Liver (tissue), 3 donors: ENCODE measurements around the gene UBE2D2.

Source experiments
- ATF3 ChIP-seq: IDR thresholded peaks from 2 replicates; pipeline ENCODE4 v1.6.1; 2016; ENCODE audit warnings: antibody characterized with exemption
- CTCF ChIP-seq: fragments of 150-350 bp; IDR thresholded peaks from 2 replicates; pipeline ENCODE4 v1.5.1; 2017; ENCODE audit warnings: improper control_type of control experiment, low read depth, low read length; ENCODE audit not compliant: missing input control
- GABPA ChIP-seq, 2 donors: IDR thresholded peaks in 1 of 2; conservative IDR thresholded peaks in 1 of 2; 2 replicates each; pipeline ENCODE4 v1.6.1; 2016; ENCODE audit warnings: antibody characterized with exemption in 2 of 2, mild to moderate bottlenecking in 1 of 2, moderate library complexity in 1 of 2
- MAX ChIP-seq: IDR thresholded peaks from 2 replicates; pipeline ENCODE4 v1.6.1; 2016; ENCODE audit warnings: antibody characterized with exemption
- RAD21 ChIP-seq, 2 donors: IDR thresholded peaks; 2 replicates each; pipeline ENCODE4 v1.6.1; 2016; ENCODE audit warnings: antibody characterized with exemption in 2 of 2, mild to moderate bottlenecking in 2 of 2
- REST ChIP-seq: IDR thresholded peaks from 2 replicates; pipeline ENCODE4 v1.6.1; 2016; ENCODE audit warnings: antibody characterized with exemption, mild to moderate bottlenecking
- SP1 ChIP-seq: IDR thresholded peaks from 2 replicates; pipeline ENCODE4 v1.6.1; 2018; ENCODE audit warnings: antibody characterized with exemption, mild to moderate bottlenecking
- TAF1 ChIP-seq: conservative IDR thresholded peaks from 2 replicates; pipeline ENCODE4 v1.6.1; 2016; ENCODE audit warnings: antibody characterized with exemption, mild to moderate bottlenecking
- YY1 ChIP-seq: IDR thresholded peaks from 2 replicates; pipeline ENCODE4 v1.6.1; 2016; ENCODE audit warnings: antibody characterized with exemption, mild to moderate bottlenecking
- ZBTB33 ChIP-seq: IDR thresholded peaks from 2 replicates; pipeline ENCODE4 v1.6.1; 2016; ENCODE audit warnings: antibody characterized with exemption
- donor health status: healthy.
- donor health status: healthy.

GRCh38 chr5:139647506-139648204, 86.5 kb downstream of the UBE2D2 start:
- TF ChIP-seq CTCF: no peak
- TF ChIP-seq RAD21 (IDR thresholded peaks at IDR 0.05): no peak
- TF ChIP-seq GABPA (IDR thresholded peaks at IDR 0.05 in 1 of 2, conservative IDR thresholded peaks at IDR 0.05 in 1 of 2): no peak
- no peak for TF ChIP-seq MAX
- TF ChIP-seq ZBTB33: no peak
- TF ChIP-seq ATF3: no peak
- no peak for TF ChIP-seq YY1
- TF ChIP-seq SP1: no peak
- TF ChIP-seq TAF1: peak; percentile 40
- TF ChIP-seq REST: no peak
